Fibroblast of lung (primary cell): ENCODE results near the gene RMND5A. TPM values are rescaled to one million over a fixed set of nuclear protein-coding genes. Genes with fewer than 3 reads are reported as not detected.

Experiments
- DNase-seq, 2 donors: peaks; one replicate each; pipeline versions ENCODE4 v3.0.0 to v3.0.0-alpha.2; 2010; ENCODE audit warnings: low read depth in 2 of 2
- H2AFZ ChIP-seq: 2 replicates; pipeline ENCODE4 v1.5.1; 2012; ENCODE audit warnings: low read length, control low read depth, inconsistent platforms
- H3K27ac ChIP-seq: 2 replicates; pipeline ENCODE4 v1.5.1; 2011; ENCODE audit warnings: low read length, control low read depth; ENCODE audit not compliant: insufficient read depth
- H3K27me3 ChIP-seq: 2 replicates; pipeline ENCODE4 v1.5.1; 2011; ENCODE audit warnings: mild to moderate bottlenecking, low read length; ENCODE audit not compliant: control insufficient read depth, insufficient read depth
- H3K36me3 ChIP-seq: 2 replicates; pipeline ENCODE4 v1.5.1; 2011; ENCODE audit warnings: low read length; ENCODE audit not compliant: control insufficient read depth, insufficient read depth
- H3K4me1 ChIP-seq: 2 replicates; pipeline ENCODE4 v1.5.1; 2011; ENCODE audit warnings: low read length; ENCODE audit not compliant: control insufficient read depth, insufficient read depth; ENCODE audit errors: extremely low read depth
- H3K4me2 ChIP-seq: 2 replicates; pipeline ENCODE4 v1.5.1; 2011; ENCODE audit warnings: low read length, control low read depth; ENCODE audit not compliant: insufficient read depth; ENCODE audit errors: extremely low read depth
- H3K4me3 ChIP-seq, 4 experiments: fragments of 200-600 bp in 1 of 4; sonication (generic) in 1 of 4; replicated peaks in 1 of 4; 2 replicates each; pipeline ENCODE4 v1.5.1; 2011 to 2016; ENCODE audit warnings: low read length in 4 of 4, low read depth in 3 of 4, mild to moderate bottlenecking in 3 of 4, control low read depth in 2 of 4, inconsistent platforms in 1 of 4, mixed read lengths in 1 of 4; ENCODE audit not compliant: insufficient read depth in 1 of 4; ENCODE audit errors: control extremely low read depth in 1 of 4
- H3K79me2 ChIP-seq: 2 replicates; pipeline ENCODE4 v1.5.1; 2012; ENCODE audit warnings: mild to moderate bottlenecking, low read length, inconsistent platforms; ENCODE audit not compliant: control insufficient read depth, insufficient read depth
- H3K9ac ChIP-seq: 2 replicates; pipeline ENCODE4 v1.5.1; 2011; ENCODE audit warnings: mild to moderate bottlenecking, low read length, control low read depth; ENCODE audit not compliant: insufficient read depth
- H3K9me3 ChIP-seq: 2 replicates; pipeline ENCODE4 v1.5.1; 2012; ENCODE audit warnings: low read depth, low read length; ENCODE audit not compliant: control insufficient read depth, insufficient read depth
- H4K20me1 ChIP-seq: 2 replicates; pipeline ENCODE4 v1.5.1; 2011; ENCODE audit warnings: low read length; ENCODE audit not compliant: control insufficient read depth, insufficient read depth; ENCODE audit errors: extremely low read depth
- EZH2 ChIP-seq: IDR thresholded peaks from 2 replicates; pipeline ENCODE4 v1.5.1; 2012; ENCODE audit warnings: low read length, control low read depth, mild to moderate bottlenecking; ENCODE audit errors: missing control alignments
- polyA plus RNA-seq, 2 donors: library from polyadenylated mRNA; depleted of rRNA in 1 of 2; stranded (reverse) in 1 of 2; unstranded in 1 of 2; fragments of >200 nt; gene quantifications; 2 replicates each; pipeline ENCODE4 v1.2.1, GENCODE V29; 2011 to 2012; ENCODE audit warnings: missing spikeins in 1 of 2
- total RNA-seq: library from RNA; depleted of rRNA; stranded (reverse); fragments of >200 nt; gene quantifications from 2 replicates; pipeline ENCODE4 v1.2.1, GENCODE V29; 2014
- TF ChIP-seq, protein P1 (sequence below), 2 donors: IDR thresholded peaks in 1 of 2; conservative IDR thresholded peaks in 1 of 2; 1 replicate in 1 of 2; 2 replicates in 1 of 2; pipeline ENCODE4 v1.5.1; 2011 to 2012; ENCODE audit warnings: low read length in 2 of 2, control low read depth in 1 of 2, inconsistent platforms in 1 of 2, low read depth in 1 of 2, mild to moderate bottlenecking in 1 of 2

Gene RMND5A
- total and polyA plus RNA-seq, 2 donors (not counting 1 experiment from before 2014, with no cell fraction given): 7.5 to 17.3 TPM

- TF ChIP-seq, protein P1, sequence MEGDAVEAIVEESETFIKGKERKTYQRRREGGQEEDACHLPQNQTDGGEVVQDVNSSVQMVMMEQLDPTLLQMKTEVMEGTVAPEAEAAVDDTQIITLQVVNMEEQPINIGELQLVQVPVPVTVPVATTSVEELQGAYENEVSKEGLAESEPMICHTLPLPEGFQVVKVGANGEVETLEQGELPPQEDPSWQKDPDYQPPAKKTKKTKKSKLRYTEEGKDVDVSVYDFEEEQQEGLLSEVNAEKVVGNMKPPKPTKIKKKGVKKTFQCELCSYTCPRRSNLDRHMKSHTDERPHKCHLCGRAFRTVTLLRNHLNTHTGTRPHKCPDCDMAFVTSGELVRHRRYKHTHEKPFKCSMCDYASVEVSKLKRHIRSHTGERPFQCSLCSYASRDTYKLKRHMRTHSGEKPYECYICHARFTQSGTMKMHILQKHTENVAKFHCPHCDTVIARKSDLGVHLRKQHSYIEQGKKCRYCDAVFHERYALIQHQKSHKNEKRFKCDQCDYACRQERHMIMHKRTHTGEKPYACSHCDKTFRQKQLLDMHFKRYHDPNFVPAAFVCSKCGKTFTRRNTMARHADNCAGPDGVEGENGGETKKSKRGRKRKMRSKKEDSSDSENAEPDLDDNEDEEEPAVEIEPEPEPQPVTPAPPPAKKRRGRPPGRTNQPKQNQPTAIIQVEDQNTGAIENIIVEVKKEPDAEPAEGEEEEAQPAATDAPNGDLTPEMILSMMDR (conservative IDR thresholded peaks at IDR 0.05 in 1 of 2, IDR thresholded peaks at IDR 0.05 in 1 of 2; ENCODE audit: low read depth in 1 of 2, low read length in 2 of 2): no peak
- no peak for TF ChIP-seq EZH2
- Histone ChIP-seq H3K9ac (no peak overlapping the region), H3K4me1 (no peaks in the 10 kb centered on the region), H3K9me3 (no peaks in the 10 kb centered on the region), H2AFZ (no peak overlapping the region), H3K4me2 (no peak overlapping the region), H3K36me3 (no peaks in the 10 kb centered on the region), H3K4me3 (no peak overlapping the region), H3K27me3 (no peaks in the 10 kb centered on the region), H3K27ac (no peak overlapping the region), H3K79me2 (no peaks in the 10 kb centered on the region), H4K20me1 (no peaks in the 10 kb centered on the region)
- no peak for DNase-seq
These were observed 34.7 kb upstream of the RMND5A start for GRCh38 chr2:86685351-86685750.

DNA sequence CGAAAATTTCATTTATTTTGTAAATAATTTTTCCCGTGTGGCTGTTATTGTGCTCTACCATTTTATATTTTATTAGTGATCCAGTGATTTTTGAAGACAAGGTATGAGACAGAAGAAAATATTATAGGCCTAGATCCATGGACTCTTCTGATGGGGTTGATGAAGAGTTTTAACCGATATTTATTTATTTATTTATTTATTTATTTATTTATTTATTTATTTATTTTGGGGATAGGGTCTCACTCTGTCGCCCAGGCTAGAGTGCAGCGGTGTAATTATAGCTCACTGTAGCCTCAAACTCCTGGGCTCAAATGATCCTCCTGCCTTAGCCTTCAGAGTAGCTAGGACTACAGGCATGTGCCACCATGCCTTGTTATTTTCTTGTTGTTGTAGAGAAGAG lies 33.6 kb upstream of the RMND5A start:
- H3K79me2 ChIP-seq: no peaks in the 10 kb centered on the region
- no peak overlapping the region for H3K4me3 ChIP-seq
- TF ChIP-seq, protein P1 (conservative IDR thresholded peaks at IDR 0.05 in 1 of 2, IDR thresholded peaks at IDR 0.05 in 1 of 2; ENCODE audit: low read depth in 1 of 2, low read length in 2 of 2): no peak
- no peak for TF ChIP-seq EZH2
- H3K36me3 ChIP-seq: no peaks in the 10 kb centered on the region
- H4K20me1 ChIP-seq: no peaks in the 10 kb centered on the region
- no peak overlapping the region for H3K9ac ChIP-seq
- no peak for DNase-seq
- no peaks in the 10 kb centered on the region for H3K4me1 ChIP-seq
- H3K27me3 ChIP-seq: no peaks in the 10 kb centered on the region
- no peak overlapping the region for H3K27ac ChIP-seq
- no peaks in the 10 kb centered on the region for H3K9me3 ChIP-seq
- H2AFZ ChIP-seq: no peak overlapping the region
- no peak overlapping the region for H3K4me2 ChIP-seq

- TF ChIP-seq, protein P1 (conservative IDR thresholded peaks at IDR 0.05 in 1 of 2, IDR thresholded peaks at IDR 0.05 in 1 of 2; ENCODE audit: low read depth in 1 of 2, low read length in 2 of 2): no peak
- TF ChIP-seq EZH2: no peak
- H3K36me3 ChIP-seq: no peaks in the 10 kb centered on the region
- H3K4me1 ChIP-seq: no peaks in the 10 kb centered on the region
- H3K27me3 ChIP-seq: no peaks in the 10 kb centered on the region
- H4K20me1 ChIP-seq: peaks cover 1% of the 10 kb centered on the region
- H3K9ac ChIP-seq: no peak overlapping the region
- H3K4me2 ChIP-seq: no peak overlapping the region
- H3K27ac ChIP-seq: no peak overlapping the region
- no peak overlapping the region for H3K4me3 ChIP-seq
- H2AFZ ChIP-seq: no peak overlapping the region
- no peak for DNase-seq
- H3K79me2 ChIP-seq: no peaks in the 10 kb centered on the region
- no peaks in the 10 kb centered on the region for H3K9me3 ChIP-seq
These were observed 33.2 kb upstream of the RMND5A start for GRCh38 chr2:86686905-86687304.
